SK-N-MC (cell line): ENCODE results near the gene DMGDH.

Source experiments
- DNase-seq: peaks from one replicate; pipeline ENCODE4 v3.0.0-alpha.2; 2011; ENCODE audit warnings: low read depth, low spot score
- H3K27ac ChIP-seq: fragments of 200-600 bp; sonication (generic); 2 replicates; pipeline ENCODE4 v1.5.1; 2016; ENCODE audit warnings: mixed run types
- H3K36me3 ChIP-seq: fragments of 200-600 bp; sonication (generic); 2 replicates; pipeline ENCODE4 v1.6.1; 2017; ENCODE audit warnings: antibody characterized with exemption, low read length, mixed read lengths; ENCODE audit not compliant: insufficient read depth
- H3K4me3 ChIP-seq: fragments of 200-600 bp; sonication (generic); 2 replicates; pipeline ENCODE4 v1.5.1; 2016
- H3K9ac ChIP-seq: fragments of 200-600 bp; sonication (generic); 2 replicates; pipeline ENCODE4 v1.8.0; 2017; ENCODE audit warnings: mixed run types, mixed read lengths; ENCODE audit not compliant: insufficient read length
- H3K9me3 ChIP-seq: fragments of 200-600 bp; sonication (generic); 2 replicates; pipeline ENCODE4 v1.6.1; 2017; ENCODE audit warnings: low read depth, mild to moderate bottlenecking, antibody characterized with exemption, low read length, moderate library complexity, mixed read lengths
- EZH2 ChIP-seq: fragments of 200-600 bp; sonication (generic); IDR thresholded peaks from one replicate; pipeline ENCODE4 v1.6.1; 2017; ENCODE audit warnings: antibody characterized with exemption
- FOXP2 ChIP-seq: optimal IDR thresholded peaks from 2 replicates; pipeline ENCODE3; 2011; ENCODE audit warnings: mild to moderate bottlenecking, moderate library complexity; ENCODE audit not compliant: insufficient read depth; ENCODE audit errors: extremely low read length, control extremely low read depth
- POLR2AphosphoS5 ChIP-seq: IDR thresholded peaks from 2 replicates; pipeline ENCODE4 v1.6.1; 2012; ENCODE audit warnings: mild to moderate bottlenecking, low read depth, low read length, borderline replicate concordance

Gene DMGDH

GRCh38 chr5:79011869-79012268, 57.6 kb downstream of the DMGDH start:
- TF ChIP-seq EZH2, result no peak
- TF ChIP-seq POLR2AphosphoS5, result no peak
- TF ChIP-seq FOXP2, result no peak
- Histone ChIP-seq H3K4me3 (no peak overlapping the region), H3K36me3 (no peaks in the 10 kb centered on the region), H3K9ac (no peak overlapping the region), H3K27ac (no peak overlapping the region), H3K9me3 (no peaks in the 10 kb centered on the region)
- DNase-seq, result no peak

GRCh38 chr5:79011219-79011836, 58.1 kb downstream of the DMGDH start:
- no peak for TF ChIP-seq POLR2AphosphoS5
- no peak for TF ChIP-seq FOXP2
- TF ChIP-seq EZH2, result no peak
- Histone ChIP-seq H3K27ac (no peak overlapping the region), H3K4me3 (no peak overlapping the region), H3K9ac (no peak overlapping the region), H3K9me3 (no peaks in the 10 kb centered on the region), H3K36me3 (no peaks in the 10 kb centered on the region)
- DNase-seq, result no peak

GRCh38 chr5:79008362-79008761, 61.1 kb downstream of the DMGDH start:
- TF ChIP-seq POLR2AphosphoS5 (no peak), EZH2 (no peak), FOXP2 (no peak)
- no peak for DNase-seq
- Histone ChIP-seq H3K9ac (no peak overlapping the region), H3K27ac (no peak overlapping the region), H3K36me3 (no peaks in the 10 kb centered on the region), H3K9me3 (no peaks in the 10 kb centered on the region), H3K4me3 (no peak overlapping the region)

GRCh38 chr5:79007872-79008271, 61.6 kb downstream of the DMGDH start:
- H3K9ac ChIP-seq, result no peak overlapping the region
- no peaks in the 10 kb centered on the region for H3K9me3 ChIP-seq
- no peak for DNase-seq
- H3K4me3 ChIP-seq, result no peak overlapping the region
- no peaks in the 10 kb centered on the region for H3K36me3 ChIP-seq
- TF ChIP-seq EZH2 (no peak), POLR2AphosphoS5 (no peak), FOXP2 (no peak)
- H3K27ac ChIP-seq, result no peak overlapping the region

- no peak overlapping the region for H3K27ac ChIP-seq
- no peak for TF ChIP-seq FOXP2
Measured at GRCh38 chr5:79005936-79006631, 63.4 kb downstream of the DMGDH start.

GRCh38 chr5:79005151-79005550, 64.3 kb downstream of the DMGDH start:
- H3K9me3 ChIP-seq, result no peaks in the 10 kb centered on the region
- no peak overlapping the region for H3K27ac ChIP-seq
- no peak for DNase-seq
- no peaks in the 10 kb centered on the region for H3K36me3 ChIP-seq
- no peak overlapping the region for H3K4me3 ChIP-seq
- TF ChIP-seq FOXP2, result no peak
- TF ChIP-seq POLR2AphosphoS5, result no peak
- no peak for TF ChIP-seq EZH2
- H3K9ac ChIP-seq, result no peak overlapping the region

More at GRCh38 chr5:79005936-79006631, 63.4 kb downstream of the DMGDH start:
- no peaks in the 10 kb centered on the region for H3K36me3 ChIP-seq
- no peak for DNase-seq
- H3K9ac ChIP-seq, result no peak overlapping the region
- H3K4me3 ChIP-seq, result no peak overlapping the region
- no peaks in the 10 kb centered on the region for H3K9me3 ChIP-seq

GRCh38 chr5:79002374-79002773, 67.1 kb downstream of the DMGDH start:
- Histone ChIP-seq H3K9me3 (no peaks in the 10 kb centered on the region), H3K36me3 (no peaks in the 10 kb centered on the region), H3K9ac (no peak overlapping the region), H3K4me3 (no peak overlapping the region), H3K27ac (no peak overlapping the region)
- no peak for DNase-seq
- TF ChIP-seq EZH2 (no peak), FOXP2 (no peak), POLR2AphosphoS5 (no peak)

GRCh38 chr5:79001471-79001870, 68.0 kb downstream of the DMGDH start:
- no peak overlapping the region for H3K9ac ChIP-seq
- H3K27ac ChIP-seq, result no peak overlapping the region
- TF ChIP-seq FOXP2 (no peak), EZH2 (no peak), POLR2AphosphoS5 (no peak)
- H3K9me3 ChIP-seq, result no peaks in the 10 kb centered on the region
- H3K36me3 ChIP-seq, result no peaks in the 10 kb centered on the region
- H3K4me3 ChIP-seq, result no peak overlapping the region
- DNase-seq, result no peak

GRCh38 chr5:78997090-78997489, 72.4 kb downstream of the DMGDH start:
- Histone ChIP-seq H3K27ac (no peak overlapping the region), H3K4me3 (no peak overlapping the region), H3K9me3 (no peaks in the 10 kb centered on the region), H3K9ac (no peak overlapping the region), H3K36me3 (no peaks in the 10 kb centered on the region)
- DNase-seq, result no peak
- TF ChIP-seq POLR2AphosphoS5 (no peak), FOXP2 (no peak), EZH2 (no peak)
